Retina (tissue), 1 donor: Measurements from ENCODE around the gene BABAM2.

Source experiments
- DNase-seq: peaks from one replicate; pipeline ENCODE4 v3.0.0-alpha.2; 2016

Gene BABAM2

DNA sequence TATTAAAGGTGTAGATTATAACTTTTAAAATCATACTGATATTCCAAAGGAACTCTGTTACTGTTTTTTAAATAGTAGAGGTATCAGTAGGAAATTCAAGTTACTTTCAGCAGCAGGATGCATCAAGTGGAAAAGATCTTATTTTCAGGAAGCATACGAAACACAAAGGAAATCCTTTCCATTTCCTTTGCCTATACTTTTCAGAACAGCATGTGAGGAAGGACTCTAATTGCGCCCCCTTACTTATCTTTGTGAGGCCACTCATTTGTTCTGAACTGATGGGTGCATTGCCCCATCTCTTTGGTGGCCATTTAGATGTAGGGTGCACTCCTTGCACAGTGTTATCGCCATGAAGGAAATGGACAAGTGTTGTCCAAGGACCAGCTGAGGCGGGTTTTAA, 145.3 kb downstream of the BABAM2 start:
- DNase-seq: no peak

DNA sequence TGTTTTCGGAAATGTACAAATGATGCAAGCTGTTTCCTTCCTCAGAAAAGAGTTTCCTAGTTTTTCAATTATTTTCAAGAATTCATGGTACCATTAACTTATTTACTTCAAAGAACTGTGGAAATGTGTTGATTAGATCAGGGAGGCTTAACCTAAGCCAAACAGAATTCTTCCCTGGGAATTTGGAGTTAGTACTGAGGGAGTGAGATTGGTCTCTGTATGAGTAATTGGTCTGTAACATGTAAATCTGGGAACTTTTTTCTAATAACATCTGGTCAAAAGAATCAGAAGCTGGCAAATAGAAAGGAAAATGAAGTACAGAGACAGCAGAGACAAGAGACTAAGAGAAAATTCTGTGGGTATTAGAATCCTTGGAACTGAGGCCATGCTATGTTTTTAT, 145.8 kb downstream of the BABAM2 start:
- DNase-seq: no peak

- no peak for DNase-seq
These were observed 148.2 kb downstream of the BABAM2 start for GRCh38 chr2:28038722-28039121.

DNA sequence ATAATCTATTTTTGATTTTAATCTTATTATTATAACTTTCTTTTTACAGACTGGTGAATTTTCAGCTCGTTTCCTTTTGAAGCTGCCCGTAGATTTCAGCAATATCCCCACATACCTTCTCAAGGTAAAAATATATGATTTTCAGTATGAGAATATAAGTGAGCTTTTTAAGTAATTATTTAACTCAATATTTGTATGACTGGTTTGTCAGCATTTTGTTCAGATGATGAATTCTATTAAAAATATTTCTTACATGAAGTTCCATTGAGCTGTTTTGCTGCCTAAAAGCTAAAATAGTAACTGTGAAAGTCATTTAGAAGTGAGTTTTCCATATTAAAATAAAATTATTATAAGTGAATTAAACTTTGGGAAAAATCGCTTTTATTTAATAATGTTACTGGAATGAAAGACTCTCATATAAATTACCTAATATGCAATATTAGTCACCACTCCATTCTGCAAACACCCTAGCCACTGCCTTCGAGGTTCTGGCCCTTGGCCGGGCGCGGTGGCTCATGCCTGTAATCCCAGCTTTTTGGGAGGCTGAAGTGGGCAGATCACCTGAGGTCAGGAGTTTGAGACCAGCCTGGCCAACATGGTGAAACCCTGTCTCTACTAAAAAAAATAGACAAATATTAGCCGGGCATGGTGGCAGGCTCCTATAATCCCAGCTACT, 155.3 kb downstream of the BABAM2 start:
- DNase-seq: no peak

DNA sequence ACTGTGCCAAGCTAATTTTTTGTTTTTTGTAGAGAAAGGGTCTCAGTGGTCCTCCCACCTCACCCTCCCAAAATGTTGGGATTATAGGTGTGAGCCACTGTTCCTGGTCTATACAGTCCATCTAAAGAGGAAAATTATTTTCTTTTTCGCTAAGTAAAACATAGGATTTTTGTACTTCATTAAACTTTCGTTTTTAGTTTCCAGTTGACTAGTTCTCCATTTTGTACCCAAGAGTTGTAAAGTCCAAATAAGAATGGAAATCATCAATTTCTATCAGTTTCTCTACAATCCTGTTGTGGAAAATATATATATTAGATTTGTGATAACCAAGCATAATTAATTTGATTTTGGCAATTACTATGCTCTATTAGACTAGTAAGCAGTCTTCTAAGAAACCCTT, 156.4 kb downstream of the BABAM2 start:
- DNase-seq: no peak

DNA sequence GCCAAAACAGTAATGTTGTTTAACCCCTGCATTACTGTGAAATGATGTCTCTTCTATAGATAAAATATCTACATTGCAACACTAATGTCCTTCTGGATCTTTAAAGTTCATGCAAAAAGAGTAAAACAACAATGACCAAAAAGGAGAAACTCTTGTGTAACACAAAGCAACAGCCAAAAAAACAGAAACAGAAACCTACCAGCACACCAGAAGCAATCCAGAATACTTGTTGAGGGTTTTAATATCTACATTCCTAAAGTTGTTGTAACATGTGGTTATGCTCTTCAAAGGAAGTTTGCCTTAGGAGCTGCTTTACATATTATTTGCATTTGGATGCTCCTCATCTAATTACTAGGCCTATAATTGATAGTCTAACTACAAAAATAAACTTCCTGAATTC, 157.2 kb downstream of the BABAM2 start:
- DNase-seq: no peak

DNA sequence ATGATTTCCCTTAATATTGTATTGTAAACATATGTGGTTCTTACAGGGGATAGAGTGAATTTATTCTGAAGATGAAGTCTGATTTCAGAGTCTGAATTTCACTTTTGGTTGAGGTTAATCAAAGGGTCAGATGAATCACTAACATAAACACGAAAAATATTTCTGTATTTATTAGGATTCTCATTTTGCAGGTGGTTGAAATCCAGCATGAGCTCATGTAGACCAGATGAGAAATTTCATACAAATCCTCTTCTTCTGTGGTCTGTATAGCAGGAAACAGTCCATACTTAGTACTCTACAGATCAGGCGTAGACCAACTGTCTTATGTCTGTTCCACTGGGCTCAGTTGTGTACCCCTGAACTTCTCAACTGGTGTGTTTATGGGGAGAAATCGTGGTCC, 157.8 kb downstream of the BABAM2 start:
- DNase-seq: no peak

DNA sequence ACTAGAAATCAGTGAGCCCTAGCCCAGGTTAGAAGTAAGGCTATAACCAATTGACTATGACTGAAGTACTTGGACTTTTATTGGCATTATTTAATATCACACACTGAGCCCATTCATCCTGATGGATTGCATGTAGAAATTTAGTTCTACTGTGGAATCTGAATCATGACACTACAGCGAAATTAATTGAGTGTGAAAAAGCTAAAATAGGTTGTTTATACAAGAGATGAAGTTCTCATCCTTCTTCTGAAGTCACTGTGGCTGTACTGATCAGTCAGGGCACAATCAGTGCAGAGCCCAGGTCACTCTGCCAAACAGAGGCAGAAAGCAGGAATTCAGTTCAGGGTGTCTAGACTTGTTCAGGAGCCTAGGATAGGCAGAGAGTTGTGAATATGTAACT, 158.9 kb downstream of the BABAM2 start:
- DNase-seq: no peak

- no peak for DNase-seq
These were observed 159.4 kb downstream of the BABAM2 start for GRCh38 chr2:28049899-28050298.

DNA sequence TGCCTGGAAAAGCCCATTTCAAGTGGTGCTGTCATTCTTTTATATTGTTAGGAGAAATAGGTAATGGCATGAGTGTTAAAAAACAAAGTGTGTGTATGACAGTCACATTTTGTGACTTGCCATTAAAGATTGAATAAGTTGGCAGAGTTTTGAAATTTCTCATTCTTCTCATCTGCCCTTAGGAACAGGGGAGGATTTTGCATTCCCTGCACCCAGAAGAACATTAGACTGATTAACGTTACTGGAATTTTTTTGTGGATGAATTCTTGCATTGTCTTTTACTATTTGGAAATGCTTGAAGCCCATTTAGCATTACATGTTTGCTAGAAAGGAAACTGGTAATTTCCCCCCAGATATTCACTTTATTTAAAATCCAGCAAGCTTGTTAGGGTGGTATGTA, 162.2 kb downstream of the BABAM2 start:
- no peak for DNase-seq

GRCh38 chr2:28053597-28053996, 163.1 kb downstream of the BABAM2 start:
- no peak for DNase-seq

DNA sequence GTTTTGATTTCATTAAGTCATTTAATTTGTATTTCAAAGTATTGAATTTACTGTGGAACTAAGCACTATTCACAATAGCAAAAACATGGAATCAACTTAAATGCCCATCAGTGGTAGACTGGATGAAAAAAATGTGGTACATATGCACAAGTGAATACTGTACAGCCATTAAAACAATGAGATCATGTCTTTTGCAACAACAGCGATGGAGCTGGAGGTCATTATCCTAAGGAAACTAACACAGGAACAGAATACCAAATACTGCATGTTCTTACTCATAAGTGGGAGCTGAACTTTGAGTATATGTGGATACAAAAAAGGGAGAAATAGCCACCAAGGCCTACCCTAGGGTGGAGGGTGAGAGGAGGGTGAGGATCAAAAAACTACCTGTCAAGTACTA, 164.4 kb downstream of the BABAM2 start:
- no peak for DNase-seq

GRCh38 chr2:28055325-28055970, 164.9 kb downstream of the BABAM2 start:
- no peak for DNase-seq

DNA sequence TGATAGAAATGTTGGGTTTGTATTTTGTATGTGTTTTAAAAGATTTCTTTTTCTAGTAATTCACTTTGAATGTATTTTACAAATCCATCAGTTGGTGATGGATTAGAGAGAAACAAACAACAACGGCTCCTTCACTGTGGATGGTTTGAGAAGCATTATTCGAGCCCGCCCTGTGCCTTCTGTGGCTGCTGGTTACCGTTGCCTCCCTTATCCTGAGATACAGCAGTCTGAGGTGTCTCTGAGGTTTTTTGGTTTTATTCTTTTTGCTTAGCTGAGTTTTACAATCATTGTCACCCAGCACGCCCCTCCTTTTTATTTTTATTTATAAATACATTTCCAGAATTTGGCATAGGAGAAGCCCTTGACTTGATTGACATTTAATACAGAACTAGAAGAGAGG, 168.3 kb downstream of the BABAM2 start:
- no peak for DNase-seq

DNA sequence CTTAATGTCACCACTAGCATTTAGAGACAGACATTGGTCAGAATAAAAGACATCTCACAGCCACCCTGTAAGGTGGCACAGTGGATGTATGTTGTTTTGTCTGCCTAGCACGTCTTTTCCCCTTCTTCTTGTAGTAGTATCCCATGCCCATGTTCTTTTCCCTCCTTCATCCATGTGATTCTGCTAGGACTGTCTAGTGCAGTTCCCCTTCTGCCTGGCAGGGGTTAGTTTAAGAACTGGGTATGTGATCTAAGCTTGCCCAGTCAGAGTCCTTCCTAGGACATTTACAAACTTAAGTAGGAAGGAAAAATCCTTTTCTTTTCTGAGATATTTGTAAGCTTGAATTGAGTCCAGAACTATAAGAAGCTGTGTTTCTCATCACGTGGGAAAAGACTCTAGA, 172.3 kb downstream of the BABAM2 start:
- no peak for DNase-seq

- DNase-seq: no peak
These were observed 173.0 kb downstream of the BABAM2 start for GRCh38 chr2:28063492-28063962.

DNA sequence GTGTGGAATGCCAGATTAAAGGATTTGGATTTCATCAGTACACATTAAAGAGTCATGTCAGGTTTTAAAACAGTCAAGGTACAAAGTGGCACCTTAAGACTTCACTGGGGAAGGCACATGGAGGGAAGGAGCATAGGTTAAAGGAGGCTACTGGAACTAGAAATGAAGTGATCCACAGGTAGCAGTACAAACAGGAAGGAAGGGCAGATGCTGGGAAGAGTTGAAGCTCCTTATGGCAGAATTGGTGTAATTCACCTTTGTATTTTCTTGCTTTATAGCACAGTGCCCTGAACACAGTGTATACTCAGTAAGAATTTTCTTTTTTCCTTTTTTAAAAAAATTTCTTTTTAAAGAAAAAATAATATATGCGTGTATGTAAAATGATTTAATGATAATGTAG, 177.1 kb downstream of the BABAM2 start:
- DNase-seq: no peak

DNA sequence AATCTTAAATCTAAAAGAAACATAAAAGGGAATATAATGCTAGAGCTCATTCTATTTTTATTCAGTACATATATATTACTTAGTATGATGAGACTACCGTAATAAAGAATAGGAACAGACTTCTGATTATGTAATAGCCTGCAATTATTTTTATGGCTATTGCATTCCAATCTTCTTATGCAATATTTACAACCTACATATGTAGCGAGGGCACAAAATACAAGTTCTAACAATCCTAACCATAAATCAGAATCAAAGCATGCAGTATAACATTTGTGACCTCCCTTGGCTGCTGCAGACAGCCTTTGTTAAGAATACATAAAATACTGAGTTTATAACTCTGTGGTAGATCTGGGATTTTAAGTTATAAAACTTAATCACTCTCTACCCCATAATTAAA, 177.6 kb downstream of the BABAM2 start:
- DNase-seq: no peak

DNA sequence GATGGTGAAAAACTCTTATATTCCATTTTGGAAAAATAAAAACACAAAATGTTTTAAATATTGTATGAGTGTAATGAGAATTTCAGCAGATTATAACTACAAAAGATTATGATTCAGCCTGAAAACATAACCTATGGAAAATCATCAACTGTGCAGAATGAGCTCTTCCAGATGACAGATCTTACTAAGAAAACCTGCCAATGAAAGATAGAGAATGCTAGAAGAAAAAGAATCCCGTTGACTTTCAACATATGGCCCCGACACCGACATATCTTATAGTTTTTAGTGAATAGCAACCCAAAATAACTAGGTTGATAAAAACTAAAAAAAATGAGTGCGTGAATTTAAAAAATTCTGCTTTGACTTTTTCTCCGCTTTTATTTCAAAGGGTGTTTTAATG, 178.0 kb downstream of the BABAM2 start:
- no peak for DNase-seq

DNA sequence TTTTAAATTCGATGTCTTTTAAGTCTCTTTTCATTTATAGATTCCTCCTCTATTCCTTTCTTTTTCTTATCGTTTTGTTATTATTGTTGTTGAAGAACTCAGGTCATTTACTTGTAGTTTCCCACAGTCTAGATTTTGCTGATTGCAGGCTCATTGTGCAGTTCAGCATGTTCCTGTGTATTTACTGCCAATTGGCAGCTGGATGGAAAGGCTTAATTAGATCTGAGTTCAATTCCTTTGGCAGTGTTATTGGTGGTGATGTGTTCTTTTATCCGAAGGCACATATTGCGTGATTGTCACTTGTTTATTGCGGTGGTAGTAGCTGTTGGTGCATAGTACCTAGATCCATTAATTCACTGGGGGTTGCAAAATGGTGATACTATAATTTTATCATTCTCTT, 180.7 kb downstream of the BABAM2 start:
- DNase-seq: no peak

GRCh38 chr2:28074137-28074536, 183.6 kb downstream of the BABAM2 start:
- no peak for DNase-seq

DNA sequence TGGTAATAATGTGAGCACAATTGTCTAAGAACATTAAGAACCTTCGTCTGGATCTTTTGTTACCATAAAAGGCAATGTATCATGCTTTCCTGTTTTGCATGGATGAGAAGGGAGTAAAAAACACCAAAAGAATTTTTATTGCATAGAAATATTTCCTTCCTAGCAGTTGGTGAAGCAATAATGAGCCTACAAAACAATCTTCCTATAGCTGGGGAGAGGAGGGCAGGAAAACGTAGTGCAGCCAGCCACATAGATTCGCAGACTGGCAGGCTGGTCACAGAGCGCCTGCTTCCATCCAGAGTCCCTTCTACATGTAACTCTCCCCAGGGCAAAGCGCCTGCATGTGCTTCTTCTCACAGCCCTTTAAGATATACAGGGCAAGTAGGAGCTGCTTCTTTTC, 190.4 kb downstream of the BABAM2 start:
- DNase-seq: no peak

DNA sequence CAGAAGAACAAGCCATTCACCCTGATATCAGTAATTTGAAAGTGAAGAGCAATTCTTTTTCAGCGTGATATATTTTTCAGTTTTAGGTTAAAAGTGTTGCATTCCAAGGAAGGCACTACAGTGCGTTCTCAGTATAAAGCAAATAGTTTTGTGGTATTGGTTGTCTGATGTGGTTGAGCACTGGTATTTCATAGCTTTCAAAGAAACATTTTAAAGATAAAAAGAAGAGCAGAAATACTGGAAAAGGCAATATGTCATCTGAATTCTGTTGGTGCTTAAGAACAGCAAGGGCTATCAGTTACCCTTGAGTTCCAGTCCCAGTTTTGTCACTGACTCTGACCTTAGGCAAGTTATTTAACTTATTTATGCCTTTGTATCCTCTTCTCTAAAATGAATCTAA, 191.6 kb downstream of the BABAM2 start:
- no peak for DNase-seq

- DNase-seq: no peak
These were observed 192.9 kb downstream of the BABAM2 start for GRCh38 chr2:28083476-28083875.

DNA sequence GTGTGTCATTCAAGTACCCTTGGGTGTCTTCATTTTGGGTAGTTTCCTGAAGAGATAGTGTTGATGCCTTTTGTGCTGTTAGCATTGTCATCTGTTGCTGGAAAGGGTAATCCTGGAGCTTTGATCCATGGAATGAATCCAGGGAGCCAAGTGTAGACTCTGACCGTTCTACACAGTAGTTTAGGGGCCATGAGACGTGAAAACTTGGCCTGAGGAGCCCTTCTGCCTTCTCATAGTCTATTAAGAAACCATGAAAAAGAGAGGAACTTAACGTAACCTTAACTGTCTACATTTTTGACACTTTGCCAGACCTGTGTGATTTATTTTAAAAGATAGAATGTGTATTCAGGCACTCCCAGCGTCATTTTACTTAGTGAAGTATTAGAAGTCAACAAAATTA, 194.0 kb downstream of the BABAM2 start:
- DNase-seq: no peak
